ENCODE measurements around the gene ALKBH8. TPM values are rescaled to one million over a fixed set of nuclear protein-coding genes. Genes with fewer than 3 reads are reported as not detected.

ALKBH8 gene
- total RNA-seq, 2 experiments from 2014 or later: 13.3 to 13.4 TPM

GRCh38 chr11:107606141-107606540 is 40.6 kb upstream of the ALKBH8 start:
- no peaks in the 10 kb centered on the region for H3K36me3 Mint-ChIP-seq (ENCODE audit: low read depth)
- no peak for TF ChIP-seq CTCF (IDR thresholded peaks at IDR 0.05)
- POLR2A ChIA-PET: no interaction called here
- ATAC-seq: no peak
- peaks cover 47% of the 10 kb centered on the region for H3K27me3 Mint-ChIP-seq
- no peak overlapping the region for H3K4me3 Mint-ChIP-seq
- no peaks in the 10 kb centered on the region for H3K9me3 Mint-ChIP-seq
- no peaks in the 10 kb centered on the region for H3K4me1 Mint-ChIP-seq (ENCODE audit: low read depth)
- intact Hi-C loops (cut with micrococcal nuclease): no loop called here
- DNase-seq: no peak
- CTCF ChIA-PET: interaction anchor here (1.1 kb wide), 1 partner anchor 56 kb away, joined by 4 read pairs; no protein-coding TSS in a partner anchor
- no peak overlapping the region for H3K27ac Mint-ChIP-seq

- ATAC-seq (no peak), DNase-seq (no peak)
- Mint-ChIP-seq H3K36me3 (ENCODE audit: low read depth) (no peaks in the 10 kb centered on the region), H3K27ac (no peak overlapping the region), H3K4me1 (ENCODE audit: low read depth) (no peaks in the 10 kb centered on the region), H3K27me3 (peaks cover 48% of the 10 kb centered on the region), H3K9me3 (no peaks in the 10 kb centered on the region), H3K4me3 (no peak overlapping the region)
- no peak for TF ChIP-seq CTCF (IDR thresholded peaks at IDR 0.05)
- ChIA-PET POLR2A (no interaction called here), CTCF (interaction anchor here (1.0 to 1.8 kb wide), 3 partner anchors 12 to 56 kb away, joined by 3 to 7 read pairs (median 4); no protein-coding TSS in a partner anchor)
- intact Hi-C loops (cut with micrococcal nuclease): no loop called here
Observed at GRCh38 chr11:107605061-107606006, 39.8 kb upstream of the ALKBH8 start.

- ChIA-PET POLR2A (no interaction called here), CTCF (interaction anchor here (1.2 kb wide), 3 partner anchors 9 to 50 kb away, joined by 3 to 4 read pairs (median 3); no protein-coding TSS in a partner anchor)
- Mint-ChIP-seq H3K36me3 (ENCODE audit: low read depth) (no peaks in the 10 kb centered on the region), H3K27me3 (peaks cover 52% of the 10 kb centered on the region), H3K4me1 (ENCODE audit: low read depth) (no peaks in the 10 kb centered on the region), H3K4me3 (no peak overlapping the region), H3K27ac (no peak overlapping the region), H3K9me3 (no peaks in the 10 kb centered on the region)
- DNase-seq (peak; percentile 24), ATAC-seq (no peak)
- TF ChIP-seq CTCF (IDR thresholded peaks at IDR 0.05): peak; percentile 27
- intact Hi-C loops (cut with micrococcal nuclease): no loop called here
Observed at GRCh38 chr11:107598225-107599139, 32.9 kb upstream of the ALKBH8 start.

- H3K4me1 Mint-ChIP-seq (ENCODE audit: low read depth): peaks cover 21% of the 10 kb centered on the region
- DNase-seq (no peak), ATAC-seq (no peak)
- H3K9me3 Mint-ChIP-seq: no peaks in the 10 kb centered on the region
- no peaks in the 10 kb centered on the region for H3K36me3 Mint-ChIP-seq (ENCODE audit: low read depth)
- intact Hi-C loops (cut with micrococcal nuclease): no loop called here
- CTCF ChIA-PET: interaction anchor here (1.0 kb wide), 1 partner anchor 10 kb away, joined by 3 read pairs; no protein-coding TSS in a partner anchor
- H3K4me3 Mint-ChIP-seq: no peak overlapping the region
- H3K27me3 Mint-ChIP-seq: peaks cover 63% of the 10 kb centered on the region
- no peak for TF ChIP-seq CTCF (IDR thresholded peaks at IDR 0.05)
- POLR2A ChIA-PET: no interaction called here
- H3K27ac Mint-ChIP-seq: no peak overlapping the region
Observed at GRCh38 chr11:107594736-107595135, 29.2 kb upstream of the ALKBH8 start.

All from activated CD8-positive, alpha-beta T cell treated with anti-CD3 and anti-CD28 coated beads for 36 hours (primary cell).